ENCODE data around the gene CCBE1. TPM values are rescaled to one million over a fixed set of nuclear protein-coding genes. Genes with fewer than 3 reads are reported as not detected.
A peak's percentile ranks its signal among the peaks of the same experiment; 100 is the strongest.
"Not testable (repeated sequence)": the region's sequence is repeated elsewhere in the genome, so short reads cannot be mapped to it uniquely, and the experiment has no call there.

Gene CCBE1
- total RNA-seq, 1 experiment from 2014 or later, result 9.9 TPM

DNA sequence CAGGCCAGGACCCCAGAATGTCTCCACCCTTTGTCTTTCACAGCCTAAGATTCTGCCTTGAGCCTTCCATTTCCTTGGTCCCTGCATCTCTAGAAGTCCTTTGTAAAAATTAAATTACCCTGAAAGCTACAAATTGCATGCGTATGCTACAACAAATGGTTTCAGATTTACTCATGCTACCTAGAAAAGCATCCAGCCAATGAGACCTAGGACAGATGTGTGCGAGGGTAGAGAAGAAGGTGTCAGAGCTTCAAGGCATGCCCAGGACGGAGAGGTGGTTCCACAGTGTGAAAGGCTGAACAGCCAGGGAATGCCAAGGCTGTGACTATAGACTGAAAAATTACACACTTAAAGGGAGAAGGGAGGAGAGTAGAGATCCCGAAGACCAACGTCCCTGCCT is 40.2 kb downstream of the CCBE1 start:
- DNase-seq (ENCODE audit: low read depth), result no peak

DNA sequence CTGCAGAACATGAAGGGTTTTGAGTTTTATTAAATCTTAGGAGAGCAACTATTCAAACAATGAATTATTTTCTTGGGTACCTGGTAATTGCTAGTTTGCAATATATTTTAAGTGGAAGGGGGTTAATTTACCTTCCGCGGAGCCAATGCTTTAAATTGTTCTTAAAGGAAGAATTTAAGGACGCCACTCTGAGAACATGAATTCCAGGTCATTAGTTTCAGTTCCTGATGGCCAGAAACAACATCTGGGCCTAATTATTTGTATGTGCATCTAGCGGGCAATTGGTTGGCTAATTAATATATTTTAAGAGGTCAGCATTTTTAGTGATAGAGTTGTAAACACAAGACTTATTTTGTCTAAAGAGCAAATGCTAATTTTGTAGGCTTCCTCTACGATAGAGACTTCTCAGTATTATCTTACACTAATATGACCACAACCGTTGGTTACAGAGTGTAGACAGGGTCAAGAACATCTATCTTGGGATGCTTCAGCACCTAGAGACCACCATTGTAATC is 40.8 kb downstream of the CCBE1 start:
- no peak for DNase-seq (ENCODE audit: low read depth)

DNA sequence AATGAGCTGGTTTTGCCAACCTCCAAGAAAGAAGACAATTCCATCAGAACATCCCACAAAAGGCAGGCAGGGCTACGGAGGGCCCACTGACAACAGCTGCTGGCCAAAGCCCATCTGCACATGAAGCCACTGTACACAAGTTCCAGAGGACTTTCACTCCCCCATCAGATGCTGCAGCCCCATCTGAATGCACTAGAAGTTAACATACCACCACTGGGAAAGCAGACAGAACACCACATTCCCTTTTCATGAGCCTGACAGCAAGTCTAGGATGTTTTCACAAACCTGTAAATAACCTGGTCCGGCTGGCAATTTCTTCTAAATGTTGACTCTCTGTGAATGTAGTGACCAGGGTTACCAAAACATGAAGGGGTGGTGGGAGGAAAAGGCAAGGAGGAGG is 41.5 kb downstream of the CCBE1 start:
- DNase-seq (ENCODE audit: low read depth), result no peak

DNA sequence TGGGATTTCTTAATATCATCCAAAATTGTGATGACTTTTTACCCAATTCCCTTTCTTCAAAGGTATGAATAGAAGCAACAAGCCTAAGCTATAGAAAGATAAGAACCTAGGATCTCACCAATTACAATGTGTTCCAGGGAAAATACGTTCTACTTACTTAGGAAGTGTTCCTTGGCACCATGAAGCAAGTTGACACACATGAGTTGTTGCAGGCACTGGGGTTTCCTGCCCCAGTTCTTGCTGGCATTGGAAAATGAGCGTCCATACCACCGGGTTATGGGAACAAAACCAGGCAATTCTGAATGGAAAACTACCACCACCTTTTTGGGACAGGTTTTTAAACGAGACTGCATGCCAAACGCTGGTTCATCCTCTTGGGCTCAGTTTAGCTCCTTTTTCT is 46.2 kb downstream of the CCBE1 start:
- no peak for DNase-seq (ENCODE audit: low read depth)

DNA sequence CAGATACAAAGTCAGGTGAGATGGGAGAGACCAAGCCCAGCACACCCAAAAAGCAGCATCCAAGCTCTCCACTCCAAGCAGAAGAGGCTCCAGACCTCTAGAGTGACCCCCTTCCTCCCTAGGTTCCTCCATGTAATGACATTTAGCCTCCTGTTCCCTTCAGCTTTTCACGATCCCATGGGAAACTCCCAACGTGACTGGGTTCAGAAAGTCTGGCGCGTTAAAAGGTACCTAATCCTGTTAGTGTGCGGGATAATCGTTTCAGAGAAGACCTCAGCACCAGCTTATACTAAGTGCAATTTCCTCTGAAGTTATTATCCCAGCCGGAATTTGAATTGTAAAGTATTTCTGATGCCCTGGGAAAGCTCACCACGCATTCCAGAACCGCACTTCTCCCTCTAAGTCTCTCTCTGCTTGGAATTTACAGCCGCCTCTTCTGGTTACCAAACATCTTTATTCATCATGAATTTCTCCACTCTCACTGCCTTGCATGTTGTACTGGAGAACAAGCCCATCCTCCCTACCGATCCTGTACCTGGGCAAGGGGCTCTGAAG is 46.9 kb downstream of the CCBE1 start:
- DNase-seq (ENCODE audit: low read depth), result no peak

DNA sequence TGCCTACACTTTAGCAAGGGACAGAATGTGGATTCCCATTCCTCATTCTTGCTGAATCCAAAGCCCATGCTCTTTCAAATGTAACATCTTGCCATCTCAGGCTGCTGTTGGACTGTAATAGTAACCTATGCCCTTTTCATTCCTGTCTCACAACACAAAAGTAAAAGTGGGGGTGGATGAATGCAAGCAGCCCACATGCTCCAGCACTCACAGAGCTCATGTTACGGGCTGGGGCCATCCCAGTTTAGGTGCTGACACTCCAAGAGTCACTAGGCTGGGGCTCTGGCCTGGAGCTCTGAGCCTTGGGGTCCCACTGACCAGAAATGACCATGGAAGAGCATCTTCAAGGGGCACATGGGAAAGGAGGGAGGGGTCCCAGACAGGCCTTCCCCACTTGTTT is 47.6 kb downstream of the CCBE1 start:
- no peak for DNase-seq (ENCODE audit: low read depth)

DNA sequence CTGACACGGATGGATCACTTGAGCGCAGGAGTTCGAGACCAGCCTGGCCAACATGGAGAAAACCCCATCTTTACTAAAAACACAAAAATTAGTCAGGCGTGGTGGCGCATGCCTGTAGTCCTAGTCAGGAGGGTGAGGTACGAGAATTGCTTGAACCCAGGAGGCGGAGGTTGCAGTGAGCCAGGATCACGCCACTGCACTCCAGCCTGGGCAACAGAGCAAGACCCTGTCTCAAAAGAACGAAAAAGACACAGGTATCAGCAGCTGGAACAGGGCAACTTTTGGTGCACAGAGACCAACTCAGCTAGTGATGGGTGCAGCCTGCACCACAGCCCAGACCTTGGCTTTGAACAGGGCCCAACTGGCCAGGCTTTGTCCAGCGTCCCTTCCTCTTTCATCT is 48.8 kb downstream of the CCBE1 start:
- not testable (repeated sequence) for DNase-seq (ENCODE audit: low read depth)

DNA sequence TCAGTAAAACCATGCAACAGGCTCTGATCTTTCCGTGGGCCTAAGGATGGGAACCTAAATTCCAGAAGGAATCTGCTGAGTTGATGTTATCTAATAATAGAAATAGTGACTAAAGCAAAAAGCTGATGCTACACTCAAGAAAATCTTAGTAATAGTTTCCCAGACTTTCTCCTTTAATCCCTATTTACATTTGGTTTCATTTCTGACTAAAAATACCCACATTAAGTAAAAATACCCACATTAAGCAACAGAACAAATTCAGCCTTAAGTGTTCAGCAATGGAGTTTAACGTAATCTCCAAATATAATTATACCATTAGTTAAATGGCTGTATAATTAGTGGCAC is 50.3 kb downstream of the CCBE1 start:
- DNase-seq (ENCODE audit: low read depth), result no peak

DNA sequence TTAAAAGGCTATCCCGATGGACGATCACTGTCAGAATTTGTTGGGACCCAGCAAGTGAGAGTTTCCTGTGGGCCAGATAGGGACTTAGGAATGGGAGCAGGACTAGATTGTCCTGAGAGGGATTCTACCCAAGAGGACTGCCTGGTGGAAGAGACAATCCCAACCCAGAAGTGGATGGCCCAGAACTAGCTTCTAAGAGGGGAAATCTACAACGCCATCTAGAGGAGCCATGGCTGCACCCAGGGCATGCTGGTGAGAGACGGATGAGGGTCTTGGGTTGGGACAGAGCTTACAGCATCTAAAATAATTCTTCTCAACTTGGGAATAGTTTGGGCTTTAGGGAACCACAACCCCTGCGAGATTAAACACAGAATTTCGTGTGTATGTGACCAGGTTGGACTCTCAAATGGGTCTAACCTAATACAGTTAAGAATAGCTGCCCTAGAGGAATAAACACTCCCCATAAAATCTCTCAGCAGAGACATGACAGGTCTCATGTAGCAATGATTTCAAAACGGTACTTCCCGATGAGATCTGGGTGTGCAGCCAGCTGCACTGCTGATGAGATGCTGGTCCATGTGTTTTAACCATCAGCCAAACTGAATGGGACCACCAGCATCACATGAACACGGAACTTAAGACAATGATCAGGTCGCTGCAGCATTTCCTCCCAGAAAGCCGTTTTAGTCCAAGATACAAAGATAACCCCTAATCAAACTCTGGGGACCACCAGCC is 50.8 kb downstream of the CCBE1 start:
- no peak for DNase-seq (ENCODE audit: low read depth)

DNA sequence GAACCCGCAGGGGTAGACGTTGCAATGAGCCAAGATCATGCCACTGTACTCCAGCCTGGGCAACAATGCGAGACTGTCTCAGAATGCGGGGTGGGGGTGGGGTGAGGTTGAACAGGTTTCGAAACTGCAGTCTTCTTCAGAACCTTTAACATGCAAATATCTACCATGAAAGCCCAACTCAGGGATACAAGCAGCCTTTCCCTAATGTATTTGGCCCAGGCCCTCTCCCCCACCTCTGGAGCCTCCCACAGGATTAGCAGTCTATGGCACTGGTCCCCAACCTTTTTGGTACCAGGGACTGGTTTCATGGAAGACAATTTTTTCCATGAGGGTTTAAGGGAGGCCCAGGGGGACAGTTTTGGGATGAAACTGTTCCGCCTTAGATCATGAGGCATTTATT is 53.5 kb downstream of the CCBE1 start:
- no peak for DNase-seq (ENCODE audit: low read depth)

DNA sequence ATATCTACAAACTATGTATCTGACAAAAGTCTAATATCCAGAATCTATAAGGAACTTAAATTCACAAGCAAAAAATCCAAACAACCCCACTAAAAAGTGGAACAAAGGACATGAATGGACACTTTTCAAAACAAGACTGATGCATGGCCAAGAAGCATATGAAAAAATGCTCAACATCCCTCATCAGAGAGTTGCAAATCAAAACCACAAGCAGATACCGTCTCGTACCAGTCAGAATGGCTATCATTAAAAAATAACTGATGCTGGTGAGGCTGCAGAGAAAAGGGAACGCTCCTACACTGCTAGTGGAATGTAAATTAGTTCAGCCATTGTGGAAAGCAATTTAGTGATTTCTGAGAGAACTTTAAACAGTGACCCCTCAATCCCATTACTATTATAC is 56.5 kb downstream of the CCBE1 start:
- no peak for DNase-seq (ENCODE audit: low read depth)

DNA sequence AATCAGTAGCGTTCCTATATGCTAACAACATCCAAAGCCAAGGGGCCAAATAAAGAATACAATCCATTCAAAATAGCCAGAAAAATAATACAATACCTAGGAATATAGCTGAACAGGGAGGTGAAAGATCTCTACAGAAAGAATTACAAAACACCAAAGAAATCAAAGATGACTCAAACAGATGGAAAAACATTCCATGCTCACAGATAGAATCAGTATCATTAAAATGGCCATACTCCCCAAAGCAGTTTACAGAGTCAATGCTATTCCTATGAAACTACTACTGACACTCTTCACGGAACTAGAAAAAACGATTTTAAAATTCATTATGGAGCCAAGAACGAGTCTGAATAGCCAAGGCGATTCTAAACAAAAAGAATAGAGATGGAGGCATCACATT is 57.4 kb downstream of the CCBE1 start:
- DNase-seq (ENCODE audit: low read depth), result no peak

DNA sequence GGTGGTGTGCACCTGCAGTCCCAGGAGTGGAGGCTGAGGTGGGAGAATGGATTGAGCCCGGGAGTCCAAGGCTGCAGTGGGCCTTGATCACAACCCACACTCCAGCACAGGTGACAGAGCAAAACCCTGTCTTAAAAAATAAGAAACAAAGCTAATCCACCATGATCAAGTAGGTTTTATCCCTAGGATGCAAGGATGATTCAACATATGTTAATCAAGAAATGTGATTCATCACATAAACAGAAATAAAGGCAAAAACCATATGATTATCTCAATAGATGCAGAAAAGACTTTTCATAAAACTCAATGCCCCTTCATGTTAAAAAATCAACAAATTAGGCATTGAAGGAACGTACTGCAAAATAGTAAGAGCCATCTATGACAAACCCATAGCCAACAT is 58.1 kb downstream of the CCBE1 start:
- DNase-seq (ENCODE audit: low read depth), result no peak

DNA sequence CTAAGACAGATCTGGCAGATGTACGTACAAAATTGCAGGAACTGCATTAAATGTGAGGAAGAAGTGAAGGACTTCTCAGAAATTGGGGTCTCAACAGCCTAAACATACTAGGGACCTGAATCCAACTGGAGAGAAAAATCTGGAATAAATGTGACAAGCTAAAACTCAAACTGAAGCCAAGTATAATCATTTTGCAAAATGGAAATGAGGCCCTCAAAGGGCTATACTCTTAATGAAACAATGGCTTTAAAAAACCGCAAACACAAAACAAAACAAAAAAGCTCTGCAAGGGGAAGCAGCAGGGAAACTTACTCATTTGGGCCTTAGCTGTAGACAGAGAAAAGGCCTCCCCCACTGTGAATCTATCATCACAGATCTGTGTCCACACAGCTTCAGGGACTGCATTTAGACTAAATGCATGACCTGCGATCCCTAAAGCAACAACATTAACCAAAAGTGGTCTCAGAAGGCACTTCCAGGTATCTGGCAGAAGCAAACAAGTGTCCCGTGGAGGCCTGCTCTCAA is 63.2 kb downstream of the CCBE1 start:
- peak; percentile 36 for DNase-seq (ENCODE audit: low read depth)

DNA sequence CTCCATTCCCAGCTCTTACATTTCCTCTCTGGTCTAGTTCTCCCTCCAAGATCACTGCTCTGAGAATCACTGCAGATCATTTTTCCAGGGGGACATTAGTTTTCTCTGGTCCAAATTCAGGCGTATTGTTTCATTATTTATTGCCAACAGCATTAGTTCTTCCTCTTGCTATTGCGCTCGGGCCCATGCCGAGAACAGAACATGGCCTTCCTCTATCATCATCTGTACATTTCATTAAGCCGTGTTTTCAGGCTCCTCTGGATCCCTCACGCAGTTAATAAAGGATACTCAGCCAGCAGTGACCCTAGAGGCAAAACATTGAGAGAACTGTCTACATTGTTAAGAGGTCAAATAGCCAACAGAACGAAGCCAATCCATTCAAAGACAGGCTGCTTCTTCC is 63.9 kb downstream of the CCBE1 start:
- DNase-seq (ENCODE audit: low read depth), result no peak

DNA sequence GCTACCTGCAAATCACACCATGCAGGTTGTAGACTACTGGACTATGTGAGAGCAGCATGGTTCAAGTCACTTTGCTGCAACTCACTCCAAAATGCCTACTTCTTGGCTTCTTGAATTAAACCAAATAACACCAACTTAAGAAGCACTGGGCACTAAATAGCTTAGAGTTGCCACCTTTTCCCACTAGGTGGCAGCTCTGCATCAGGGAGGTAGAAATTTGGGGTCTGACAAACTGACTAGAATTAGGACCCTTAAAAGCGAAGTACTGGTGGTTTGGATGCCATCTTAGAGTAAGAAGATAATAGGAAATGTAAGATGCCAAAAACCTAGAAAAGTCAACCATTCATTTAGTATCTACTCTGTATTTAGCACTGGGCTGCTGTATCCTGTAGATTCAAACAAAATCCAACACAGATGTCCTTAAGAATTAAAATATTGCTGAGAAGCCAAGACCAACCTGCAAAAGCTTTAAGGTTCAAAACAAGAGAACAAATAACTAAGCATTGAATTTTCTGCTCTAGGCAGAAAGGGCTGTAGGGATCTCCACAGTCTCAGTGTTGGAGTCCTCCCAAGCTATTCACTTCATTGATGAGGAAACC is 65.5 kb downstream of the CCBE1 start:
- DNase-seq (ENCODE audit: low read depth), result peak; percentile 37

DNA sequence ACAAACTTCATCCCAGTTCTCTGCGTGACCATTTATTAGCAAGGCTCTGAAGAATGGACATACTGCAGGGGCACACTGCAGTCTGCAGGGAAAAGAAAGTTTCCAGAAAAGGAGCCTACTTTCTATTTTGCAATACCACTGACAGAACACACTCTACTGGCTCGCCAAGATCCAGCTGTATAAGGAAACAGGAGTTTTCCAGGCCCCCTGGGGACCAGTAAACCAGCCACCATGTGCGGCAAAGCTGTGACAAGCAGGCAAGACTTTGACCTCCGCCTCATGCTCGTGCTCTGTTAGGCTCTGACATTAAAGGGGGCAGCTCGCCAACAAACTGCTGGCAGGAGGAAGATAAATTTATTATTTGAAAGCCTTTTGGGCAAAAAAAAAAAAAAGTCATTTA is 67.3 kb downstream of the CCBE1 start:
- DNase-seq (ENCODE audit: low read depth), result no peak

DNA sequence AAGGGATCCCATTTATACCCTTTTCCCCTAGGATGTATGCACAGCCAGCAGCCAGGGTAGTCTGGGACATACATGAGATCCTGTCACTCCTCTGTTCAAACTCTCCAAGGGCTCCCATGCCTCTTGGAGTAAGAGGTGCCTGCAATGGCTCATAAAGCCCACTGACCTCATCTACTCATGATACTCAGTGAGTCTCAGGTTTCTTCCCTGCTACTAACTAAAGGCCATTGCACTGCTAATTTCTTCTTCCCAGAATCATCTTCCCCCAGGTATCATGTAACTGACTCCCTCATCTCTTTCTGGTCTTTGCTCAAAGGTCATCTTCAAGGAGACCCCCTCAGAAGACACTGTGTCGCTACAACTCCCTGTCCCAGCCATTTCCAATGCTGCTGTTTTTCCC is 68.2 kb downstream of the CCBE1 start:
- no peak for DNase-seq (ENCODE audit: low read depth)

DNA sequence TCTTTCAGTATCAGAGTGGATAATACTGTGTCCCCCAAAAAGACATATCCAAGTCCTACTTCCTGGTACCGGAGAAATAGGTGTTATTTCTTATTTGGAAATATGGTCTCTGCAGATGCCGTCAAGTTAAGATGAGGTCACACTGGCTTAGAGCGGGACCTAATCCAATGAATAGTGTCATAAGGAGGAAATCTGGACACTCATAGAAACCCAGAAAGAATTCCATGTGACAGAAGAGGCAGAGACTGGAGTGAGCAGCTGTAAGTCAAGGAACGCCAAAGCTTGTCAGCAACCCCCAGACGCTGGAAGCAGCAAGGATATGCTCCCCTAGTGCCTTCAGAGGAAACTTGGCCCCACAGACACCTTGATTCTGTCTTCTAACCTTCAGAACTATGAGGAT is 69.8 kb downstream of the CCBE1 start:
- DNase-seq (ENCODE audit: low read depth), result no peak

DNA sequence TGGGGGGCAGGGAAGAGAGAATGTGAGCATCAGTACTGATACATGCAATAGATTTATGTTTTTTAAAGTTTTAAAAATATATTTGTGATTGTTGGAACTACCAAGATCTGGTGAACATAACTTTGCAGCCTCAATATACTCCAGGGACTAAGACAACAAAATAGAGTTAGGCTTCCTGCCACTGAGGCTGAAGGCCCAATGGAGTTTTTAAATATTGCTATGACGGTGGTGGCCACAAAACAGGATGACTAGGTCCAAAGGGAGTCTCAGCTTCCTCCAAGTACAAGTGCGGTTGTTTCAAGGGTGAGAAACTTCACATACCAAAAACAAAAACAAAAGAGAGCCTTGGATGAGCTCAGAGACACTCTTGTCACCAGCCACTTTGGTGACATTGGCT is 72.9 kb downstream of the CCBE1 start:
- no peak for DNase-seq (ENCODE audit: low read depth)

DNA sequence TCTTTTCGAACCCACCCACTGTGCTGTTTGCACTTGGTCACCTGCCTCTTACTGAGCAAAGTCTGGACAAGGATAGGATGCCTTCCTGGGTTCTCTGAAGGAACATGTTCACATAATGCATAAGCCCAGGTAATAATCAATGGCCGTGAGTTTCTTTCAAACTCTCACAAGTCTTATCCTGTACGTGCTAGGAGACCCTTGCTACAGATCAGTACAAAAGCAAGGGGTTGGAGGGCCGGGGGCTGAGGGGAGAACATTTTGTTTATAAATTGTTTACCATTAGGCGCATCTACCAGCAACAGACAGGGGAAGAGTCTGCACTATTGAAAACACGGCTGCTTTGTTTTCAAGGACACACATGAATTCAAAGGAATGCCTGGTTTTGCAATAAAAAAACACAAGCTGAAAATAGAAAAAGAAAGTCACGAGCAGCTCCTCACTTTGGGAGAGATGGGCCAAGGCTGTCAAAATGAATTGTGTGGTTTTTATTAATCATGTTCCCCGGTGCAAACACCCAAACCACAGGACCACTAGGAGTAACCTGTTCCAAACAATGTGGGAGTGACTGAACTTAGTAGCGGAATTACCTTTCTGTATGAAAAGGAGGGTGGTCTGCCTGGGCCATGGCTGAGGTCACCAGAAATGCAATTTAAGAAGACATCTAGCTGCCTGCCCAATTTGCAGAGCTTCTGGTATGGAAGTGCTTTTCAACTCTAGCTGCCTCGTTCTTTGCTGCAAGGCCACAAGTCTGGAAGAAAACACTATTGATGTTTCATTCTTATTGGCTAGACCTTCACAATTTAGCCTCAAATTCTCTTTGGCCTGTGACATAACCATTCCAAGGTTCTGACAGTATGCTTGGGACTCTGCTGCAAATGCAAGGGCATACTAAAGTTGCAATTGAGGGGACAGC is 73.5 kb downstream of the CCBE1 start:
- peak; percentile 46 for DNase-seq (ENCODE audit: low read depth)

DNA sequence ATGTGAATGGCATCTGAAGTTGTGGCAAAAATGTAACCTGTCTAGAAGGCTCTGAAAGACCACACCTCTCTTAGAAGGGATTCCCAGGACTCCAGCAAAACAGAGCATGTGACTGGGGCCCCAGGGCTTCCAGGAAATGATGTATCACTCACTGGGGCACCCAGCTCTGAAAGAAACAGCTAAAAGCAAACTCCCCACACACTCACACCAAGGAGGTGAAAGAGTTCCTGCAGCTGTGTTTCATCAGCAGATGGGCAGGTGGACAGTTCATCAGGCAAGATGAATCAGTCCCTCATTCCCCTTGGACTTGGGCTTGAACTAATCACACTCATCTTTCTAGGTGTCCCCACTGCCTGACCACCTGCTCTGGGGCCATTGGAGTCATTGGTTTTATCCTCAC is 76.2 kb downstream of the CCBE1 start:
- peak; percentile 58 for DNase-seq (ENCODE audit: low read depth)

Measured in RPMI7951 (cell line).